Renal cortex interstitium (tissue), 15 donors: ENCODE results near the gene RPL11. TPM values are rescaled to one million over a fixed set of nuclear protein-coding genes. Genes with fewer than 3 reads are reported as not detected.
"Not testable (repeated sequence)": the region's sequence is repeated elsewhere in the genome, so short reads cannot be mapped to it uniquely, and the experiment has no call there.

Source experiments
- DNase-seq, 11 donors: peaks; one replicate each; pipeline ENCODE4 v3.0.0-alpha.2; 2013; ENCODE audit warnings: low read depth in 9 of 11, low spot score in 4 of 11; ENCODE audit errors: extremely low read depth in 1 of 11
- long read RNA-seq, 16 experiments: transcript quantifications; one replicate each; lab custom pipeline, GENCODE V29; 2026
- polyA plus RNA-seq, 3 donors: library from polyadenylated mRNA; unstranded; fragments of 120-200 nt; gene quantifications; one replicate each; pipeline ENCODE4 v1.2.1, GENCODE V29; 2013; ENCODE audit not compliant: insufficient read length in 3 of 3

Gene RPL11
- 1,000 to 10,000 TPM; 2,131 to 2,732 (median 2,597) TPM for polyA plus RNA-seq
- long read RNA-seq, donor 1, transcript RPL11-205 (4 exons, 539 nt): minor isoform, 19 of 1,884 reads
- long read RNA-seq, donor 1, transcript RPL11-206 (6 exons, 1,017 nt): major isoform, 746 of 1,884 reads
- long read RNA-seq, donor 1, transcript RPL11-203 (5 exons, 879 nt): minor isoform, 170 of 1,884 reads
- long read RNA-seq, donor 1, transcript RPL11-201 (6 exons, 660 nt): minor isoform, 112 of 1,884 reads
- long read RNA-seq, donor 1, partial matches to known transcripts: 786 of 1,884 reads
- long read RNA-seq, donor 1, other reads (novel, unspliced or antisense): 51 of 1,884 reads
- long read RNA-seq, donor 2, transcript RPL11-203 (5 exons, 879 nt): minor isoform, 191 of 1,809 reads
- long read RNA-seq, donor 2, transcript RPL11-206 (6 exons, 1,017 nt): major isoform, 695 of 1,809 reads
- long read RNA-seq, donor 2, transcript RPL11-205 (4 exons, 539 nt): minor isoform, 11 of 1,809 reads
- long read RNA-seq, donor 2, transcript RPL11-201 (6 exons, 660 nt): minor isoform, 103 of 1,809 reads
- long read RNA-seq, donor 2, partial matches to known transcripts: 747 of 1,809 reads
- long read RNA-seq, donor 2, other reads (novel, unspliced or antisense): 61 of 1,809 reads
- long read RNA-seq, donor 3, transcript RPL11-203 (5 exons, 879 nt): minor isoform, 307 of 2,786 reads
- long read RNA-seq, donor 3, transcript RPL11-205 (4 exons, 539 nt): minor isoform, 17 of 2,786 reads
- long read RNA-seq, donor 3, transcript RPL11-201 (6 exons, 660 nt): minor isoform, 191 of 2,786 reads
- long read RNA-seq, donor 3, transcript RPL11-206 (6 exons, 1,017 nt): major isoform, 1,358 of 2,786 reads
- long read RNA-seq, donor 3, partial matches to known transcripts: 804 of 2,786 reads
- long read RNA-seq, donor 3, other reads (novel, unspliced or antisense): 109 of 2,786 reads
- long read RNA-seq, donor 4, transcript RPL11-205 (4 exons, 539 nt): minor isoform, 8 of 1,466 reads
- long read RNA-seq, donor 4, transcript RPL11-203 (5 exons, 879 nt): minor isoform, 182 of 1,466 reads
- long read RNA-seq, donor 4, transcript RPL11-206 (6 exons, 1,017 nt): major isoform, 727 of 1,466 reads
- long read RNA-seq, donor 4, transcript RPL11-201 (6 exons, 660 nt): minor isoform, 113 of 1,466 reads
- long read RNA-seq, donor 4, partial matches to known transcripts: 372 of 1,466 reads
- long read RNA-seq, donor 4, other reads (novel, unspliced or antisense): 63 of 1,466 reads
- long read RNA-seq, donor 5: 0 reads
- long read RNA-seq, donor 6, transcript RPL11-201 (6 exons, 660 nt): minor isoform, 81 of 1,871 reads
- long read RNA-seq, donor 6, transcript RPL11-203 (5 exons, 879 nt): minor isoform, 194 of 1,871 reads
- long read RNA-seq, donor 6, transcript RPL11-205 (4 exons, 539 nt): minor isoform, 23 of 1,871 reads
- long read RNA-seq, donor 6, transcript RPL11-206 (6 exons, 1,017 nt): major isoform, 780 of 1,871 reads
- long read RNA-seq, donor 6, partial matches to known transcripts: 725 of 1,871 reads
- long read RNA-seq, donor 6, other reads (novel, unspliced or antisense): 66 of 1,871 reads
- long read RNA-seq, donor 7, transcript RPL11-206 (6 exons, 1,017 nt): major isoform, 1,300 of 2,737 reads
- long read RNA-seq, donor 7, transcript RPL11-203 (5 exons, 879 nt): minor isoform, 259 of 2,737 reads
- long read RNA-seq, donor 7, transcript RPL11-205 (4 exons, 539 nt): minor isoform, 19 of 2,737 reads
- long read RNA-seq, donor 7, transcript RPL11-201 (6 exons, 660 nt): minor isoform, 181 of 2,737 reads
- long read RNA-seq, donor 7, partial matches to known transcripts: 862 of 2,737 reads
- long read RNA-seq, donor 7, other reads (novel, unspliced or antisense): 113 of 2,737 reads
- long read RNA-seq, donor 8, transcript RPL11-203 (5 exons, 879 nt): minor isoform, 363 of 3,874 reads
- long read RNA-seq, donor 8, transcript RPL11-206 (6 exons, 1,017 nt): major isoform, 1,613 of 3,874 reads
- long read RNA-seq, donor 8, transcript RPL11-205 (4 exons, 539 nt): minor isoform, 33 of 3,874 reads
- long read RNA-seq, donor 8, transcript RPL11-201 (6 exons, 660 nt): minor isoform, 239 of 3,874 reads
- long read RNA-seq, donor 8, partial matches to known transcripts: 1,464 of 3,874 reads
- long read RNA-seq, donor 8, other reads (novel, unspliced or antisense): 160 of 3,874 reads
- long read RNA-seq, donor 9, transcript RPL11-201 (6 exons, 660 nt): minor isoform, 121 of 1,609 reads
- long read RNA-seq, donor 9, transcript RPL11-206 (6 exons, 1,017 nt): major isoform, 730 of 1,609 reads
- long read RNA-seq, donor 9, transcript RPL11-203 (5 exons, 879 nt): minor isoform, 217 of 1,609 reads
- long read RNA-seq, donor 9, transcript RPL11-205 (4 exons, 539 nt): minor isoform, 10 of 1,609 reads
- long read RNA-seq, donor 9, partial matches to known transcripts: 488 of 1,609 reads
- long read RNA-seq, donor 9, other reads (novel, unspliced or antisense): 42 of 1,609 reads
- long read RNA-seq, donor 10, transcript RPL11-206 (6 exons, 1,017 nt): major isoform, 1,060 of 2,350 reads
- long read RNA-seq, donor 10, transcript RPL11-201 (6 exons, 660 nt): minor isoform, 158 of 2,350 reads
- long read RNA-seq, donor 10, transcript RPL11-205 (4 exons, 539 nt): minor isoform, 11 of 2,350 reads
- long read RNA-seq, donor 10, transcript RPL11-203 (5 exons, 879 nt): minor isoform, 237 of 2,350 reads
- long read RNA-seq, donor 10, partial matches to known transcripts: 801 of 2,350 reads
- long read RNA-seq, donor 10, other reads (novel, unspliced or antisense): 81 of 2,350 reads
- long read RNA-seq, donor 11, transcript RPL11-205 (4 exons, 539 nt): minor isoform, 9 of 1,239 reads
- long read RNA-seq, donor 11, transcript RPL11-203 (5 exons, 879 nt): minor isoform, 144 of 1,239 reads
- long read RNA-seq, donor 11, transcript RPL11-201 (6 exons, 660 nt): minor isoform, 94 of 1,239 reads
- long read RNA-seq, donor 11, transcript RPL11-206 (6 exons, 1,017 nt): major isoform, 622 of 1,239 reads
- long read RNA-seq, donor 11, partial matches to known transcripts: 325 of 1,239 reads
- long read RNA-seq, donor 11, other reads (novel, unspliced or antisense): 45 of 1,239 reads
- long read RNA-seq, donor 12, transcript RPL11-205 (4 exons, 539 nt): minor isoform, 8 of 993 reads
- long read RNA-seq, donor 12, transcript RPL11-201 (6 exons, 660 nt): minor isoform, 64 of 993 reads
- long read RNA-seq, donor 12, transcript RPL11-203 (5 exons, 879 nt): minor isoform, 109 of 993 reads
- long read RNA-seq, donor 12, transcript RPL11-206 (6 exons, 1,017 nt): major isoform, 395 of 993 reads
- long read RNA-seq, donor 12, partial matches to known transcripts: 392 of 993 reads
- long read RNA-seq, donor 12, other reads (novel, unspliced or antisense): 25 of 993 reads
- long read RNA-seq, donor 13, transcript RPL11-201 (6 exons, 660 nt): minor isoform, 310 of 4,729 reads
- long read RNA-seq, donor 13, transcript RPL11-205 (4 exons, 539 nt): minor isoform, 35 of 4,729 reads
- long read RNA-seq, donor 13, transcript RPL11-206 (6 exons, 1,017 nt): major isoform, 2,081 of 4,729 reads
- long read RNA-seq, donor 13, transcript RPL11-203 (5 exons, 879 nt): minor isoform, 427 of 4,729 reads
- long read RNA-seq, donor 13, partial matches to known transcripts: 1,703 of 4,729 reads
- long read RNA-seq, donor 13, other reads (novel, unspliced or antisense): 172 of 4,729 reads
- long read RNA-seq, donor 14, transcript RPL11-206 (6 exons, 1,017 nt): major isoform, 1,004 of 1,970 reads
- long read RNA-seq, donor 14, transcript RPL11-201 (6 exons, 660 nt): minor isoform, 157 of 1,970 reads
- long read RNA-seq, donor 14, transcript RPL11-203 (5 exons, 879 nt): minor isoform, 204 of 1,970 reads
- long read RNA-seq, donor 14, partial matches to known transcripts: 535 of 1,970 reads
- long read RNA-seq, donor 14, other reads (novel, unspliced or antisense): 66 of 1,970 reads
- long read RNA-seq, donor 15, transcript RPL11-206 (6 exons, 1,017 nt): major isoform, 355 of 771 reads
- long read RNA-seq, donor 15, transcript RPL11-201 (6 exons, 660 nt): minor isoform, 43 of 771 reads
- long read RNA-seq, donor 15, transcript RPL11-203 (5 exons, 879 nt): minor isoform, 76 of 771 reads
- long read RNA-seq, donor 15, partial matches to known transcripts: 266 of 771 reads
- long read RNA-seq, donor 15, other reads (novel, unspliced or antisense): 25 of 771 reads
- long read RNA-seq, donor 16, transcript RPL11-206 (6 exons, 1,017 nt): major isoform, 1,925 of 3,378 reads
- long read RNA-seq, donor 16, transcript RPL11-205 (4 exons, 539 nt): minor isoform, 13 of 3,378 reads
- long read RNA-seq, donor 16, transcript RPL11-203 (5 exons, 879 nt): minor isoform, 291 of 3,378 reads
- long read RNA-seq, donor 16, transcript RPL11-201 (6 exons, 660 nt): minor isoform, 265 of 3,378 reads
- long read RNA-seq, donor 16, partial matches to known transcripts: 731 of 3,378 reads
- long read RNA-seq, donor 16, other reads (novel, unspliced or antisense): 149 of 3,378 reads

DNA sequence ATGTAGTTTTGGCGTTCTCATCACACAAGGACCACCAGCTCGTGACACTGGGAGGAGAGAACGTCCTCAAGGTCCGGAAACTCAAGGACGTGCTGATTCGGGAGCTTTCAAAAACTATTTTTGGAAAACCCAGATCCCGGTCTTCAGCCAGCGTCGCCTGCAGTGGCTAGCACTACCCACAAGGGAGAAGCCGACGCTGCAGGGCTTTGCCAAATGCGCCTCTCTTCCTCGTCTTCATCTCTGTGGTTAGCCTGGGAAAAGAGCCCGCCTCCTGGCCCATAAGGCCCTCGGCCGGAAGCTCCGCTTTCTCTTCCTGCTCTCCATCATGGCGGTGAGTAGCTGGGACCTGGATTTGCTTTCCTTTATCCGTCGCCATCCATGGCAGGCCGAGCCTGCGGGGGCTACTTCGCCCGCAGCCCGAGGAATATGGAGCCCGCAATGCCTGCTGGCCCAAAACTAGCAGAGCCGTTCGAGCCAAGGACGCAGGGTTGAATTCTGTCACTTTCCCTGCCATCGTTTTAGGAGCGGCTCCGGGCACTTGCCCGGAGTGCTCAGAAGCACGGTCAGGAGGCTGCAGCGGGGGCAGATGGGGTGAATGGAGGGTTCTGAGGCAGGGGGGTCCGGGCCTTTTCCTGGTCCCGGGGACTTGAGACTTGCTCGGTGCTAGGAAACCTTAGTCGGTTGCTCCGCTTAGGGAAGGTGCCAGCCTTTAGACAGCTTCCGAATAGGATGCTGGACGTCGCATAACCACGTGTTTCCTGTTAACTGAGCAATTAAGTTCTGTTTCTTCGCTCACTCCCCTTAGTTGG lies at the start of gene RPL11:
Gene RPL11 (plus strand): TSS at position 308 of the 809 bp plus-strand sequence. CDS start 18 bp downstream, at position 326.
- peak; percentile 86 to 94 (median 90) for DNase-seq

DNA sequence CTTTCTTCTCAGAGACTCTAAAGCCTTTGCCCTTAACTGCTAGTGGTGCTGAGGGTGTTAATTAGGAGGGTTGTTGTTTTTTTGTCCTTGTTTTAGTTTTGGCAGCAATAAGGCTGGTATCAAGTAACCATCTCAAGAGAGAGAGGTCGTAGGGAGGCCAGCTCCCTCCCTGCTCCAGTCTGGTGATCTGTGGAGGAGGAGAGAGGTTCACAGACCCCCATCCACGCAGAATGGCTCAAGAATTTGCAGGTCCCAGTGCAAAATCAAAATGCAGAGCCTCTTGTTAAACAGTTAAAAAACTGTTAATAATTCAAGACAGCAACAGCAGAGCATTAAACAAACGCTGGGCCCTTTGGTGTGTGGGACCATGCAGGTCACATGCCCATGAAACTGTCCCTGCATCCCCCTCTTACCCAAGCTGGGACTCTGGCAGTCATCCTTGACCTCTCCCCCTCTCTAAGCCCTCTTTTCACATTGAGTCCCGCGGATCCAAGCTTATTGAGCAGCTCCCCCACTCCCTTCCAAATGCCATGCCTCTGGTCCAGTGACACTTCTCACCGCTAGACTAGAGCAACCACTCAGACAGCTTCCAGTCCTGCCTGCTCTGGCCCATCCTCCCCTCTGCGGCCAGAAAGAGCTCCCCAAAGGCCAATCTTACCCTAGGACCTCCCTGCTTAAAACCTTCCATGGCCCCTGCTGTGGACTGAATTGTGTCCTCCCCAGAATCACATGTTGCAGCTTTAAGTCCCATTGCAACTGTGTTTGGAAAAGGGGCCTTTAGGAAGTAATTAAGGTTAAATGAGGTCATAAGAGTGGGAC lies 47.7 kb upstream of the RPL11 start:
- DNase-seq: peak in 8 of 11 donors; percentile 43 to 85 (median 70)

DNA sequence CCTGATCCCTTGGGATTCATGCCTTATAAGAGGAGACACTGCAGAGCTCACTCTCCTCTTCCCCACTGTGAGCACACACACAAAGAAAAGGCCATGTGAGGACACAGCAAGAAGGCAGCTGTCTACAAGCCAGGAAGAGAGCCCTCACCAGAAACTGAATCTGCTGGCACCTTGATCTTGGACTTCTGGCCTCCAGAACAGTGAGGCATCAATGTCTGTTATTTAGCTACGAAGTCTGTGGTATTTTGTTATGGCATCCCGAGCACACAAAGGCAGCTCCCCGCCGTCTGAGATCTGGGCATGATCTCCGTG lies 47.1 kb upstream of the RPL11 start:
- no peak for DNase-seq

DNA sequence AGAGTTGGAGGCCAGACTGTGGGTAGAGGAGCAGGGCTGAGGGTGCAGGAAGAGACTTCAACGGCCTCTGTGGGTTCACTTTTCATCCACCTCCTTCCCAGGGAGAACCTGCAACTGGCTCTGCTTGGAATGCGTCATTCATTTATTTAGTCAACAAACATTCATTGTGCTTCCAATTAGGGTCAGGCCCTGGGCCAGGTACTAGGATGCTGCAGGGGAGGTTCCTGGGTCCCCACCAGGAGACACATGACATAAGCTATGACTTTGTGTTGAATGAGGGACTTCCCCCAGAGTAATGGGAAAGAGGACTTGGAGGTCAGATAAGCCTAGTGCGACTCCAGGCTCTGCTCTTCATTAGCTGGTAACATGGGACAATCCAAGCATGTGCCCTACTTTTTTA lies 46.3 kb upstream of the RPL11 start:
- DNase-seq: no peak

DNA sequence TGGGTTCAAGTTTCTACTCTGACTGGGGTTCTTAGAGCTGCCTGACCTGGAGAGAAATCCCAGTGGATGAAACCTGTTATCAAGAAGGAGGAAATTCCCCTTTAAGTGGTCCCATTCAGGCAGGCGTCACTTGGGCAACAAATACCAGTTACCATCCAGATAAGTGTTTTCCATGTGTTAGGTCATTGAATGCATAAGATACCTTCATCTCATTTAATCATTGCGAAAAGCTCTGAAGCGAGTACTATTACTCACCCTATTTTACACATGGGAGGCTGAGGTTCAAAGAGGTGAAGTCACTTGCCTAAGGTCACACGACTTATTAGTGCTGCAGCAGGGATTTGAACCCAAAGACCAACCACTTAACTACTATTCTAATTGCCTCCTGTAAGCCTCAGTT lies 45.5 kb upstream of the RPL11 start:
- no peak for DNase-seq

DNA sequence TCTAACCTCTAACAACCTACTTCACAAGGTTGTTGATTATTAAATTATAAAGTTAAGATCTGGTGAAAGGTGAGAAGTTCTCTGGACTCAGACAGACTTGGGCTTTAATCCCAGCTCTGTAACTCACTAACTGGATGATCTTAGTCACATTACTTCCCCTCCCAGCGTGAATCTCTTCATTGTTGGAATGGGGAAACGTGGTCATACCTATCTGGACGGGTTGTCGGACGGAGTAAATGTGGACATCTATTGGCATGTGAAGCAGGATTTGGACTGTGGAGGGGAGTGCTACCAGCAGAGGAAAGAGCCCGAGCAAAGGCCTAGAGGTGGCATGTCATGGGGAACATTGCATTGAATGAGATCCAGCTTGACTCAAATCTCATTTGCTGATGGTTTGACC lies 45.1 kb upstream of the RPL11 start:
- no peak for DNase-seq

DNA sequence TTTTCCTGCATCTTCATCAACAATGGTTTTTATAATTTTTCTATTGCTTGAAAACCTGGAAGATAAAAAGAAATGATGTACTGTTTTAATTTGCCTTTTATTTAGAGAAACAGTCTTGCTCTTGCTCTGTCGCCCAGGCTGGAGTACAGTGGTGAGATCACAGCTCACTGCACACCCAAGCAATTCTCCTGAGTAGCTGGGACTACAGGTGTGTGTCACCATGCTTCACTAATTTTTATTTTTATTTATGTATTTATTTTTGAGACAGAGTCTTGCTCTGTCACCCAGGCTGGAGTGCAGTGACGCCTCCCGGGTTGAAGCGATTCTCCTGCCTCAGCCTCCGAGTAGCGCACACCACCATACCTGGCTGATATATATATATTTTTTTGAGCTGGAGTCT lies 43.0 kb upstream of the RPL11 start:
- DNase-seq: no peak

DNA sequence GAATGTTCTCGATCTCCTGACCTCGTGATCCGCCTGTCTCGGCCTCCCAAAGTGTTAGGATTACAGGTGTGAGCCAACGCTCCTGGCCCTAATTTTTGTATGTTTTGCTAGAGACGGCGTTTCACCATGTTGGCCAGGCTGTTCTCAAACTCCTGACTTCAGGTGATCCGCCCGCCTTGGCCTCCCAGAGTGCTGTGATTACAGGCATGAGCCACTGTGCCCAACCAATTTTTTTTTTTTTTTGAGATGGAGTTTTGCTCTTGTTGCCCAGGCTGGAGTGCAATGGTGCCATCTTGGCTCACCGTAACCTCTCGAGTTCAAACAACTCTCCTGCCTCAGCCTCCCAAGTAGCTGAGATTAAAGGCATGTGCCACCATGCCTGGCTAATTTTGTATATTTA lies 42.4 kb upstream of the RPL11 start:
- DNase-seq: not testable (repeated sequence)

DNA sequence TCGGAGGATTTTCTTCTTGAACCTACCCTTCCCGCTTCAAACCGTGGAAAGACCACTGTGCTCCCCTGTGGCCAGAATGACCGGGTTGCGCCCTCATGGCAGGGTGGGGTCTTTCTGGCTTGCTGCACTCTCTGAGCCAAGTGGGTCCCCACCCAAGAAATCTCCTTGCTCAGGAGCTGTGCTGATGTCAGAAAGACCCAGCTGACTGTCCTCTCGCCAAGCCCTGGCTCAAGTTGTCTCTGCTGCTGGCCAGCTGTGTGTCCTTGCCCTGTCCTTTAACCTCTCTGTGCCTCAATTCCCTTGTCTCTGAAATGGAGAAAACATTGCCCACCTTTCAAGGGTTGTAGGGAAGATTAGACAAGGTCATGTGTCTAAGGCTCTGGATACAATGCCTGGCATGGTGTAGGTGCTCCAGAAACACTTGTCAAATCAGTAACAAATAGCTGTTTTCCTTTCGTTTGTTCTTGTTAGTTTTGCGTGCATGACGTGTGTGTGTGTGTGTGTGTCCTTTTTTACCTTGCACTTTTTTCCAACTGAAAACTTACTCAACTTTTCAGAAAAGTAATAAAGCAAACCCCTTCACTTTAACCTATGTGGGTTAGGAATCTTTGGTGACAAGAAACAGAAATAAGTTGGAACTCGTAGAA lies 41.1 kb upstream of the RPL11 start:
- DNase-seq: no peak

DNA sequence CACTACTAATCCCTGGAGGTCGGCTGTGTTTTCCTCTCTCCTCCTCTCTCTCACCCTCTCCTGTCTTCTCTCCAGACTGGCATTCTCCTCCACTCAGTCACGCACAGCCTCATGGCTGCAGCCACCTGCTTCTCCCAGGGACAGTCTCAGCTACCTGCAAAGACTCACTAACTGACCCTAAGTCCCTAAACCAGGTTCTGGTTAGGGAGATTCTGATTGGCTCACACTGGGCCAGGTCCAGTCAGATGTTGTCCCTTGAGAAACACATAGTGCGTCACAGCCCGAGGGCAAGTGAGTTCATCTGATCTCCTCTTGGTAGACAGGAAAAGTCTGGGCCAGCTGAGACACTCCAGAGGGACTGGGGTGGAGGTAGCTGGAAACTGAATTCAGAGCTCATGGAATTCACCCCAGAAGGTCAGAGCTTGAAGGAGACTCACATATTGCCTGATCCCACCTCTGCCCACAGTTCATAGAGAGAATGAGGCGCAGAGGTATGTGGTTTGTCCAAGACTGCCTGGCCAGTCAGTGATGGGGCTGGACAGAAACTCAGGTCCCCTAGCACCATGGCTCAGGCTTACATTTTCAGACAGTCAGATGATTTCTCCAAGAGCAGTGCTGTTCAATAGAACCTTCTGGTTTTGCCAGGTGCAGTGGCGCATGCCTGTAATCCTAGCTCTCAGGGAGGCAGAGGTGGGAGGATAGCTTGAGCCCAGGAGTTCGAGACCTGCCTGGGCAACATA lies 40.4 kb upstream of the RPL11 start:
- DNase-seq: no peak
